ENCODE results near the gene NUP42.
"Not testable (repeated sequence)": the region's sequence is repeated elsewhere in the genome, so short reads cannot be mapped to it uniquely, and the experiment has no call there.

The NUP42 gene

GRCh38 chr7:23220690-23221305 lies 39.0 kb downstream of the NUP42 start:
- no peak for TF ChIP-seq CTCF (IDR thresholded peaks at IDR 0.05; ENCODE audit: extremely low read depth, missing control alignments)
- DNase-seq (ENCODE audit: low spot score): no peak

- TF ChIP-seq CTCF (IDR thresholded peaks at IDR 0.05; ENCODE audit: extremely low read depth, missing control alignments): no peak
- DNase-seq (ENCODE audit: low spot score): no peak
Measured at GRCh38 chr7:23222439-23223030, 40.7 kb downstream of the NUP42 start.

GRCh38 chr7:23224364-23224763 lies 42.5 kb downstream of the NUP42 start:
- DNase-seq (ENCODE audit: low spot score): not testable (repeated sequence)

- no peak for TF ChIP-seq CTCF (IDR thresholded peaks at IDR 0.05; ENCODE audit: extremely low read depth, missing control alignments)
- DNase-seq (ENCODE audit: low spot score): no peak
Measured at GRCh38 chr7:23226844-23227450, 45.1 kb downstream of the NUP42 start.

- DNase-seq (ENCODE audit: low spot score): no peak
- no peak for TF ChIP-seq CTCF (IDR thresholded peaks at IDR 0.05; ENCODE audit: extremely low read depth, missing control alignments)
Measured at GRCh38 chr7:23228412-23228811, 46.6 kb downstream of the NUP42 start.

GRCh38 chr7:23230641-23231101 lies 48.8 kb downstream of the NUP42 start:
- no peak for DNase-seq (ENCODE audit: low spot score)
- no peak for TF ChIP-seq CTCF (IDR thresholded peaks at IDR 0.05; ENCODE audit: extremely low read depth, missing control alignments)

- TF ChIP-seq CTCF (IDR thresholded peaks at IDR 0.05; ENCODE audit: extremely low read depth, missing control alignments): no peak
- no peak for DNase-seq (ENCODE audit: low spot score)
Measured at GRCh38 chr7:23232966-23233365, 51.1 kb downstream of the NUP42 start.
